GM12891 (cell line): ENCODE results near the gene EXOC5.

ENCODE experiments used
- DNase-seq: peaks from one replicate; pipeline ENCODE4 v3.0.0; 2011; ENCODE audit warnings: low spot score; ENCODE audit not compliant: insufficient read length
- FAIRE-seq: peaks from 2 replicates; lab custom pipeline; 2011; peaks lifted over from hg19 to GRCh38; lab: Jason Lieb, UNC
- PAX5 ChIP-seq: IDR thresholded peaks from 2 replicates; pipeline ENCODE4 v1.6.1; 2011; ENCODE audit warnings: low read length, moderate library complexity, mild to moderate bottlenecking; ENCODE audit not compliant: insufficient read depth, severe bottlenecking
- POLR2A ChIP-seq: IDR thresholded peaks from 2 replicates; pipeline ENCODE4 v1.6.1; 2011; ENCODE audit warnings: low read depth, low read length, control low read depth
- POLR2AphosphoS5 ChIP-seq: IDR thresholded peaks from 2 replicates; pipeline ENCODE4 v1.6.1; 2011; ENCODE audit warnings: low read depth, low read length, control low read depth
- POU2F2 ChIP-seq: IDR thresholded peaks from 2 replicates; pipeline ENCODE4 v1.6.1; 2011; ENCODE audit warnings: low read depth, mild to moderate bottlenecking, control low read depth, low read length, moderate library complexity
- SPI1 ChIP-seq: IDR thresholded peaks from 2 replicates; pipeline ENCODE4 v1.6.1; 2011; ENCODE audit warnings: low read depth, low read length, control low read depth
- TAF1 ChIP-seq: IDR thresholded peaks from 2 replicates; pipeline ENCODE4 v1.6.1; 2011; ENCODE audit warnings: low read depth, low read length, control low read depth

The EXOC5 gene

GRCh38 chr14:57171363-57171762 lies 97.3 kb downstream of the EXOC5 start:
- DNase-seq, result no peak
- TF ChIP-seq POLR2AphosphoS5 (no peak), PAX5 (no peak), SPI1 (no peak), POU2F2 (no peak), POLR2A (no peak), TAF1 (no peak)
- FAIRE-seq, result no peak

- no peak for FAIRE-seq
- no peak for TF ChIP-seq POU2F2
- no peak for TF ChIP-seq POLR2AphosphoS5
- no peak for TF ChIP-seq PAX5
- no peak for TF ChIP-seq POLR2A
- DNase-seq, result no peak
These were observed 98.8 kb downstream of the EXOC5 start for GRCh38 chr14:57169901-57170300.

- DNase-seq (no peak), FAIRE-seq (no peak)
- TF ChIP-seq POU2F2 (no peak), POLR2A (no peak), TAF1 (no peak), PAX5 (no peak), POLR2AphosphoS5 (no peak), SPI1 (no peak)
These were observed 100.5 kb downstream of the EXOC5 start for GRCh38 chr14:57168138-57168679.

GRCh38 chr14:57161583-57162234 lies 107.0 kb downstream of the EXOC5 start:
- no peak for DNase-seq

GRCh38 chr14:57160333-57160732 lies 108.4 kb downstream of the EXOC5 start:
- DNase-seq (no peak), FAIRE-seq (no peak)
- no peak for TF ChIP-seq POLR2A
- TF ChIP-seq POU2F2, result no peak
- TF ChIP-seq PAX5, result no peak
- TF ChIP-seq SPI1, result no peak
- no peak for TF ChIP-seq POLR2AphosphoS5
- TF ChIP-seq TAF1, result no peak

More at GRCh38 chr14:57161583-57162234, 107.0 kb downstream of the EXOC5 start:
- no peak for FAIRE-seq
- TF ChIP-seq POLR2A, result no peak
- no peak for TF ChIP-seq POU2F2
- no peak for TF ChIP-seq PAX5
- no peak for TF ChIP-seq POLR2AphosphoS5
- no peak for TF ChIP-seq SPI1
- no peak for TF ChIP-seq TAF1

- TF ChIP-seq POLR2A, result no peak
- TF ChIP-seq SPI1, result no peak
- TF ChIP-seq PAX5, result no peak
- no peak for TF ChIP-seq POU2F2
- TF ChIP-seq POLR2AphosphoS5, result no peak
- no peak for TF ChIP-seq TAF1
- FAIRE-seq (no peak), DNase-seq (no peak)
These were observed 115.4 kb downstream of the EXOC5 start for GRCh38 chr14:57153286-57153685.
